Fibroblast of skin of back (primary cell): Measurements from ENCODE around the gene ZNF23.

Source experiments
- DNase-seq: peaks from one replicate; pipeline ENCODE4 v3.0.0-alpha.2; 2013

ZNF23 gene

GRCh38 chr16:71426069-71426879 lies 35.8 kb downstream of the ZNF23 start:
- peak; percentile 87 for DNase-seq

GRCh38 chr16:71425746-71426068 lies 36.3 kb downstream of the ZNF23 start:
- no peak for DNase-seq

- no peak for DNase-seq
Observed at GRCh38 chr16:71424626-71425025, 37.4 kb downstream of the ZNF23 start.

GRCh38 chr16:71423865-71424264 lies 38.2 kb downstream of the ZNF23 start:
- DNase-seq: no peak

GRCh38 chr16:71423016-71423415 lies 39.0 kb downstream of the ZNF23 start:
- DNase-seq: no peak

- no peak for DNase-seq
Observed at GRCh38 chr16:71421911-71422310, 40.1 kb downstream of the ZNF23 start.

GRCh38 chr16:71414038-71414437 lies 48.0 kb downstream of the ZNF23 start:
- DNase-seq: no peak

GRCh38 chr16:71413341-71413740 lies 48.7 kb downstream of the ZNF23 start:
- no peak for DNase-seq

GRCh38 chr16:71412270-71413160 lies 49.5 kb downstream of the ZNF23 start:
- DNase-seq: peak; percentile 59

- DNase-seq: no peak
Observed at GRCh38 chr16:71410146-71410545, 51.9 kb downstream of the ZNF23 start.

- no peak for DNase-seq
Observed at GRCh38 chr16:71409011-71409775, 52.9 kb downstream of the ZNF23 start.

- DNase-seq: no peak
Observed at GRCh38 chr16:71408536-71408935, 53.5 kb downstream of the ZNF23 start.

GRCh38 chr16:71407731-71408130 lies 54.3 kb downstream of the ZNF23 start:
- DNase-seq: no peak

GRCh38 chr16:71406724-71407123 lies 55.3 kb downstream of the ZNF23 start:
- DNase-seq: no peak

- DNase-seq: no peak
Observed at GRCh38 chr16:71406316-71406715, 55.7 kb downstream of the ZNF23 start.

GRCh38 chr16:71404364-71404763 lies 57.7 kb downstream of the ZNF23 start:
- no peak for DNase-seq

GRCh38 chr16:71402674-71403073 lies 59.4 kb downstream of the ZNF23 start:
- no peak for DNase-seq

GRCh38 chr16:71402007-71402406 lies 60.0 kb downstream of the ZNF23 start:
- DNase-seq: no peak

GRCh38 chr16:71399801-71400563 lies 62.1 kb downstream of the ZNF23 start:
- DNase-seq: no peak
